ENCODE measurements around the gene IGBP1.
"Not testable (repeated sequence)": the region's sequence is repeated elsewhere in the genome, so short reads cannot be mapped to it uniquely, and the experiment has no call there.

IGBP1 gene

GRCh38 chrX:70133303-70134115, at the start of gene IGBP1:
TSS of gene IGBP1 (plus strand) at chrX:70133447. CDS start at chrX:70133948, 501 bp downstream.
- peak; percentile 63 to 79 for DNase-seq

GRCh38 chrX:70084592-70085240, 48.5 kb upstream of the IGBP1 start:
- no peak for DNase-seq

GRCh38 chrX:70087857-70088630, 45.2 kb upstream of the IGBP1 start:
- peak in 1 of 2 experiments; percentile 49 for DNase-seq

DNA sequence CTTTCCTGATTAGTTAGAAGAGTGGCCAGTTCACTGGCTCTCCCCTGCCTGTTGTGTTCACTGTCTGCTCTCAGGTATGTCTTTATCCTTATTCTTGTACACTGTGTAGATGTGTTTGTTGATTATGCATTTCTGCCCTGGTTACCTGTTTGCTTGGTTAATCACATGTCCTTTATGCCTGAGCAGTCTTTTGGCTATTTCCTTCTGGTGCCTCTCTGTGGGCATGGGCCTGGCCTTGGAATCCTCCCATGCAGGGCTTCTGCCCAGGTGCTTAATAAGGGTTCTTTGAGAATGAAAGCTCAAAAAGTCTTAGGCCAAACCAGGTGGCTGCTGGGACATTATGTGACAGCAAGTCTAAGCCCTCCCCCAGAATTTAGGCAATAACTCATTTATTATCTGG, 44.5 kb upstream of the IGBP1 start:
- no peak for DNase-seq

DNA sequence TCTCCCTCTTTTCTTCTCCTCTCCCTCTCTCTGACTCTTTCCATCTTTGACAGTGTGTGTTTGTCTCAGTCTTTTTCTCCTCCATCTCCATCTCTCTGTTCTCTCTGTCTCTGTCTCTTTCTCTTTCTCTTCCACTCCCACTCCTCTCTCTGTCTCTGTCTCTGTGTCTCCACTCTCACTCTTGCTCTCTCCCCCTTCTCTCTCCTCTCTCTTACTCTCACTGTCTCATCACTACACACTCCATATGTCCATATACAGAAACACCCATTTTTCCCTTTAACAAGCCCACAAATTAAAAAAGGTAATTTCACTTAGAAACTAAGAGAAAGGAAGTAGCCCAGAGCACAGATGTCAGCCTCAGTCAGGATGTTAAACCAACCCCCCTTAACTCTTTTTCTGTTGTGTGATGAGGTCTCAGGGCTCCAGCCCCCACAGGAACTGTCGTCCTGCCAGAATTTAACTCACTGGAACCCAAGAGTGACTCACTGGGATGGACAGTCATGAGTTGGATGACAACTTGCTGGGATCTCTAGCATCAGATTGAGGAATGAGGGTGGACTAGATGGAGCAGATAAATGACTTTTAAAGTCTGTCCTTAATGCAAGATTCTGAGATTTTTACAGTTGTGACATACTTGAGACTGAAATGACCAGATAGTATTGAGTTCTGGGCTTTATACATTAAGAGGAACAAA, 43.5 kb upstream of the IGBP1 start:
- no peak for DNase-seq

DNA sequence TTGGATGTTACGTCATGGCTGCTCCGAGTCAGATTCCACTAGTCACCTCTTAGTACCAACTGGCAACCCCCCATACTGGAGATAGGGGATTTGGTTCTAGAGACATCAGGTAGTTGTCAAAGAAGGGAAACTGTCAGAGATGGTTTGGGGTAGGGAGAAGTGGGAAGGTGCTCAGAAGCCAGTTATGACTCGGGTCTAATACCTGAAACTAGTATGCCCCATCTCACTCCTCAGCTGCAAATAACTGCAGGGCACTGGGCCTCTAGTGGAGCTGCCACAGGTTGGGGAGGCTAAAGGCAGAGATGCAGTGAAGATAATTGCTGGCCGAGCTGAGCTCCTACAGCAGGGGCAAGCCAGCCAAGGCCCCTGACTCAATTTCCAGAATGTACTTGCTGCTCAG, 41.0 kb upstream of the IGBP1 start:
- DNase-seq: no peak

DNA sequence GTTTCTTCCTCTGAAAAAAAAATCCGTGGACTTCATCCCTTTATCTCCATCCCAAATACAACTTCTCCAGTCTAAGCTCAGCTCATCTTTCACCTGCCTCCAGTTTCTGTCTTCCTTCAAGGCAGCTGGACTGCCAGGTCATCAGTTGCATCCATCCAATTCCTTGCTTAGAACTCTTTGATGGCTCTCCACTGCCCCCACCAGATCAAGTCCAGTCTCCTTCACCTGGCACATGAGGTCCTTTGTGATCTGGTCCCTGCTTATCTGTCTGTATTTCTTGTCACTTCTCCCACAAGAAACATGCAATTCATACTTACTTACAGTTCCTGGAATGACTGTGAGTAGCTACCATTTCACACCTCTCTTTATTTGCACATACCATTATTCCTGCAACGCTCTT, 37.2 kb upstream of the IGBP1 start:
- DNase-seq: peak in 1 of 2 experiments; percentile 15

- no peak for DNase-seq
Measured at GRCh38 chrX:70105229-70105628, 28.0 kb upstream of the IGBP1 start.

DNA sequence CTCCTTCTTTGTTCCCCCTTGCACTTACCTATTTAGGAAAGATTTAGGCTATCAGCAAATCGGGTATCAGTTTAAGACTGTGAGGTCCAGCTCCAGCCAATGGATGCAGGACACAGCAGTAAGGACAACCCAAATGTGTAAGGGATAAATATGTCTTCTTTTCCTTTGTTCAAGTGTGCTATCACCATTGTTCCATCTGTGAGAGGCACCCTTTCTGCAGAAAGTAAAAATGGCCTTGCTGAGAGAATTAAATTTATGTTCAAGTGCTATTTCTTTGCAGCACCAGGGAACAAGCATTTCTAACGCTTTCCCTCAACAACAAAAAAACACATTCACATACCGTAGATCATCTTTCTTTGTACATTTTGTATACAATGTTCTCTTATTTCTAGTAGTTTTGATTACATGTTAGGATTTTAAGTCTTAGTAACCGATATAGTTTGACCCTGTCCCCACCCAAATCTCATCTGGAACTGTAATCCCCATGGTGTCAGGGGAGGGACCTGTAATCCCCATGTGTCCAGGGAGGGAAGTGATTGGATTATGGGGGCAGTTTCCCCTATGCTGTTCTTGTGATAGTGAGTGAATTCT, 21.7 kb upstream of the IGBP1 start:
- DNase-seq: not testable (repeated sequence)

DNA sequence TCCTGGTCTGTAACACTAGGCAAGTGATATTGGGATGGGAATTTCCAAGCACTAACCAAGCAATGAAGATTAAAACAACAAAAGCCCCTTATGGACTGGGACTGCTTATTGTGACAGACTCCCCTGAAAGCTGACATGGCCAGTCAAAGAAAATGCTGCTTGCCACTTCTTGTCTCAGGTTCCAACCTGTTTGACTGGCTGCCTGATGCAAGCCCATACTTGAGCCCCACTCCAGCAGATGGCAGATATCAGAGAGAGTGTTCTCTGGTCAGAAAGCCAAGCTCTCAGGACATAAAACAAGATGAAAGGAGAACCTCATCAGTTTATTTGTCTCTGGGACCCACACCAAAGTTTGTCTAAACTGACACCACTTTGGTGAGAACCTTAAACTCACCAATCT, 15.5 kb upstream of the IGBP1 start:
- no peak for DNase-seq

DNA sequence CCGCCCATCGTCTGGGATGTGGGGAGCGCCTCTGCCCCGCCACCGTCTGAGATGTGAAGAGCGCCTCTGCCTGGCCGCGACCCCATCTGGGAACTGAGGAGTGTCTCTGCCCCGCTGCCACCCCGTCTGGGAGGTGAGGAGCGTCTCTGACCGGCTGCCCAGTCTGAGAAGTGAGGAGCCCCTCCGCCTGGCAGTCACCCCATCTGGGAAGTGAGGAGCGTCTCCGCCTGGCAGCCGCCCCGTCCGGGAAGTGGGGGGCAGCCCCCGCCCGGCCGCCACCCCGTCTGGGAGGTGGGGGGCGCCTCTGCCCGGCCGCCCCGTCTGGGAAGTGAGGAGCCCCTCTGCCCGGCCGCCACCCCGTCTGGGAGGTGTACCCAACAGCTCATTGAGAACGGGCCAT, 10.2 kb upstream of the IGBP1 start:
- not testable (repeated sequence) for DNase-seq

GRCh38 chrX:70124678-70125077, 8.6 kb upstream of the IGBP1 start:
- no peak for DNase-seq

DNA sequence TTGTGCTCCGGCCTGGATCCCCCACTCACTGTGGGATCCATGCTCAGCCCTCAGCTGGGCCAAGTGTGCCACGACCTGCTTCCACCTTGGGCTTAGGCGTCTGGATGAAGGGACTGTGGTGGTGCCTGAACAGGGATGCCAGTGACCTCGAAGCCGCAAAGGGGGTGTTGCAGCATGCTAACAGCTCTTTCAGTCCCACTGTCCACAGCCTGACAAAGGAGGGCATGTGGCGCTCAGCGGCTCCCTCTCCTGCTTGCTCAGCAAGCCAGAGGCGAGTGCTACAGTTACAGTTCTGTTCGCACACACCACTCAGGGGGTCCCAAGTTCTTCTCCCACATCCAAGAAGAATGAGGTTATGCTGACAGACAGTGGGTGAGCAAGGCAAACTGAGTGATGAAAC, 5.2 kb upstream of the IGBP1 start:
- no peak for DNase-seq

GRCh38 chrX:70129816-70130215, 3.4 kb upstream of the IGBP1 start:
- no peak for DNase-seq

DNA sequence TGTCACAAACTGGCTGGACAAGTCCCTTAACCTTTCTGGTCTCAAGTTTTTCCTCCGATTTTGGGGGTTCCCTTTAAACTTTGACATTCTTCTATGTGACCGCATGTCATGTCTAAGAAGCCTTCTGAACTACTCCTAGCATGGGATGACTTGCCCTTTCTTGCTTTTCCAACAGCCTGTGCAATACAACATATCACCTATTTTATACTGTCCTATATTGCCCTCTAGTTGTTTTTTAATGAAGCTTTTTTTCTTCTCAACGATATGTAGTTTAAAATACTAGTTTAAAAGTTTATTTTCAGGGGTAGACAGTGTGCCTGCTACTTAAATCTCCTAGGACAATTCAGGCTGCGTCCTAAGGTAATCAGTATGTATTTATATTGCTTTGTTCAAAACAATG, 1.0 kb upstream of the IGBP1 start:
- DNase-seq: peak in 1 of 2 experiments; percentile 2

- no peak for DNase-seq
Measured at GRCh38 chrX:70132877-70133302, 357 bp upstream of the IGBP1 start.

GRCh38 chrX:70134116-70134477, 850 bp downstream of the IGBP1 start:
- DNase-seq: no peak

- no peak for DNase-seq
Measured at GRCh38 chrX:70138622-70139021, 5.4 kb downstream of the IGBP1 start.

DNA sequence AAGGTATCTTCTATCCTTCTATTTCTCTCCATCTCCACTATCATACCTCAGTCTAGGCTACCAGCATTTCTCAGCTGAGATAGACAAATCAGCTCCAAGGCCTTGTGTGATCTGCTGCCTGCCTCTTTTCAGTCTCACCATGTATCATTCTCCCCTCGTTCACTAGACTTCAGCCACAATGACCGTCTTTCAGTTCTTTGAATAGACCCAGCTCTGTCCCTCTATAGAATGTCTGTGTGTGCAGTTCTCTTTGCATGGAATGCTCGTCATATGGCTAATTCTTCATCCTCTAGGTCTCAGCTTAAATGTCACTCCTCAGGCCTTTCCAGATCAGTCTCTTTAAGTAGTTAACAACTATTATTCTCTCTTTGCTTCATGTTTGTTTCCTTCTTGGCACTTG, 6.5 kb downstream of the IGBP1 start:
- DNase-seq: no peak

- no peak for DNase-seq
Measured at GRCh38 chrX:70141373-70141772, 8.1 kb downstream of the IGBP1 start.

DNA sequence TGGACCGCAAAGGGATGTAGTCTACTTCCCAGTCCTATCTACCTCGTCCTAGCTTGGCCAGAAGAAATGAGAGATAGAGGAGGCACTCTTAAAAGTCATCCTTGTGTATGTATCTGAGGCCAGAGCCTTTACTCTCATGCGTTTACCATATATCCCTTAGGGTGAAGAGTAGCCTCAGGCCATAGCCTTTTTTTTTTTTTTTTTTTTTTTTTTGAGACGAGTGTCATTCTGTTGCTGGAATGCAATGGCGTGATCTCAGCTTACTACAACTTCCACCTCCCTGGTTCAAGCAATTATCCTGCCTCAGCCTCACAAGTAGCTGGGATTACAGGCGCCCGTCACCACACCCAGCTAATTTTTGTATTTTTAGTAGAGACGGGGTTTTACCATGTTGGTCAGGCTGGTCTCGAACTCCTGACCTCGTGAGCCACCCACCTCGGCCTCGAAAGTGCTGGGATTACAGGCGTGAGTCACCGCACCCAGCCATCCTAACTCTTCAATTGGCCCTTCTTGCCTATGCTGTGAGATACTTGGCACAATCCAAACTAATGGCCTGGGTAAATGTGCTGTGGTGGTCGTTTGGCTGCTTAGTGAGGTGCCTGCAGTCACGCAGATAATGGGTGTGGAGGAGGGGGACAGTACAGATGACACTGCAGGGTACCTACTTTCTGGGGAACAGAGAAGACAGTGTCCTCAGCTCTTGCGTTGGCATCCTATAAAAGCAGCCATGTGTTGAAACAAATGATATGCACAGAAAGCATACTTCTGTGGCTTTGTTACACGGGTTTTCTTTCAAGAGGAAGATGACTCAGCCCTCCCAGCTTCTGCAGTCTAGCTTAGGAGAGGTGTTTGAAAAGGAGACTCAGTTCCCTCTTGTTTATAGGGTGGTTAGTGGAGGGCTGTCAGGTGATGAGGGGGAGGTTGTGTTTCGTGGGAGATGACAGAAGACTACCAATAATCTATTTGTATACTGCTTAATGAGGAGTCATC, 33.6 kb downstream of the IGBP1 start:
- no peak for DNase-seq
